ENCODE data around the gene FGF14.

Gene FGF14

DNA sequence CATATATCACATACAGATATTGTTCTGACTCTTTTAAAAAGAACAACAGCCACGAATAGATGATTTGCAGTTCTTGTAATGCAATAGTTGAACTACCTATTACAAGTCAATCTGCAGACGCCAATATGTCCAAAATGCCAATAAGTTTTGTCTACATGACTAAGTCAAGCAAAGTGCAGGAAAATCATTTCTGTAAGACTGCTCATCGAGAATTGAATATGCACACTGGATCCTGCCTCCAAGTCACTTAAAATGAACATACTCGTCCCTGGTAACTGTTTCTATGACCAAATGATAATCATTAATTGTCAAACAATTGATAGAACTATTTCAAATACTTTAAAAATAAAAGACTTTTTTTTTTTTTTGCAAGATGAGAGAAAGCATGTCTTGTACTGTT, 573.7 kb downstream of the FGF14 start:
- no peak for TF ChIP-seq Cebpa-rat (IDR thresholded peaks at IDR 0.05)
- Histone ChIP-seq H3K27ac (no peak overlapping the region), H3K4me3 (no peak overlapping the region), H3K9ac (no peak overlapping the region), H3K36me3 (no peaks in the 10 kb centered on the region), H3K9me3 (no peaks in the 10 kb centered on the region), H3K4me2 (no peak overlapping the region), H4K20me1 (no peaks in the 10 kb centered on the region), H3K27me3 (no peaks in the 10 kb centered on the region), H3K4me1 (no peaks in the 10 kb centered on the region)

DNA sequence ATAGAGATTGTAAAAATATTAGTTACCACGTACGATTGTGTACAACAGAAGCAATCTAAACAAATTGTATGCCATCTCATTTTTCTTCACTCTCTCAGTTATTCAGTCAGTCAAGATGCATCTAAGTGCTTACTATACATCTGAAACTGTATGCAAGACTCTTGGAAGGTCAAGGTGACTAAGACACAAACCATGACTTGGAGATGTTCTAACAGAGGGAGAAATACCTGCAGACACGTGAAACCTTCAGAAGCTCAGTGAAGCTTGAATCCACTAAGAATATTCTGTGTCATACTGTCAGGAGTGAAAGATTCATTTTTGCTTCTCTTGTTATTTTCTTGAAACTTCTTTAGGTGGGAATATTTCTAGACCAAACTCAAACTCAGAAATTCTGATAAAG, 584.0 kb downstream of the FGF14 start:
- H3K27ac ChIP-seq: no peak overlapping the region
- H3K36me3 ChIP-seq: no peaks in the 10 kb centered on the region
- no peak overlapping the region for H3K4me2 ChIP-seq
- no peaks in the 10 kb centered on the region for H3K27me3 ChIP-seq
- no peak overlapping the region for H3K4me3 ChIP-seq
- H3K9me3 ChIP-seq: no peaks in the 10 kb centered on the region
- H3K9ac ChIP-seq: no peak overlapping the region
- H3K4me1 ChIP-seq: no peaks in the 10 kb centered on the region
- no peak for TF ChIP-seq Cebpa-rat (IDR thresholded peaks at IDR 0.05)
- no peaks in the 10 kb centered on the region for H4K20me1 ChIP-seq

DNA sequence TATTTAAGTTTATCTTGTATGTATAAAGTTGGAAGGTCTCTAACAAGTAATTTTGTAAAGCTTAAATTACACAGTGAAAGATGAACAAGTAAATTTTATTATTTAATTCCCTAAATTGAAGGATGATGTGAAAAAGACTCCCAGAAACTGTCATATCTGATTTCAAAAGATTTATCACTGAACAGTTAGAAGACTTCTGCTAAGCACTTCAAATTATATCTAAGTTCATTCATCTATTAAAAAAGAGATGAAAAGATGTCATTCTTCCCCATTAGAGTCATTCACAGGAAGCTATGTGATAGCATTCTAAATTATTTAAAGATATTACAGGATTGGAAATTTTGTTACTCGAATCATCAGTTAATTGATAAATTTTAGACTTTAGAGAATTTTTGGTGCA, 590.0 kb downstream of the FGF14 start:
- no peak overlapping the region for H3K4me2 ChIP-seq
- no peak overlapping the region for H3K4me3 ChIP-seq
- no peaks in the 10 kb centered on the region for H3K27me3 ChIP-seq
- H3K9ac ChIP-seq: no peak overlapping the region
- no peaks in the 10 kb centered on the region for H3K9me3 ChIP-seq
- no peak for TF ChIP-seq Cebpa-rat (IDR thresholded peaks at IDR 0.05)
- H3K36me3 ChIP-seq: no peaks in the 10 kb centered on the region
- H4K20me1 ChIP-seq: no peaks in the 10 kb centered on the region
- no peaks in the 10 kb centered on the region for H3K4me1 ChIP-seq
- H3K27ac ChIP-seq: no peak overlapping the region

DNA sequence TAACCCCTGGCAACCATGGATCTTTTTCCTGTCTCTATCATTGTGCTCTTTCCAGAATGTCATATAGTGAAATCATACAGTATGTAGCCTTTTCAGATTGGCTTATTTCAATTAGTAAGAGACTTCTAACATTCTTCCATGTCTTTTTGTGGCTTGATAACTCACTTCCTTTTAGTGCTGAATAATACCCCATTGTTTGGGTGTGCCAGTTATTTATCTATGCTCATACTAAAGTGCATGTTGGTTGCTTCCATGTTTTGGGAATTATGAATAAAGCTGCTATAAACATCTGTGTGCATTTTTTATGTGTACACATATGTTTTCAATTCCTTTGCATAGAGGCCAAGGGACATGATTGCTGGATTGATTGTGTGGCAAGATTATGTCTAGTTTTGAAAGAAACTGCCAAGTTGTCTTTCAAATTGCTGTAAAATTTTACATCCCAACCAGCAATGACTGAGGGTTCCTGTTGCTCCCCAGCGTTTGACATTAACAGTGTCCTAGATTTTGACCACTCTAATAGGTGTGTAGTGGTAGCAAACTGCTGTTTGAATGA, 590.5 kb downstream of the FGF14 start:
- H3K4me3 ChIP-seq: no peak overlapping the region
- no peaks in the 10 kb centered on the region for H3K27me3 ChIP-seq
- H3K4me2 ChIP-seq: no peak overlapping the region
- no peaks in the 10 kb centered on the region for H4K20me1 ChIP-seq
- no peaks in the 10 kb centered on the region for H3K4me1 ChIP-seq
- no peaks in the 10 kb centered on the region for H3K9me3 ChIP-seq
- no peaks in the 10 kb centered on the region for H3K36me3 ChIP-seq
- H3K9ac ChIP-seq: no peak overlapping the region
- H3K27ac ChIP-seq: no peak overlapping the region
- TF ChIP-seq Cebpa-rat (IDR thresholded peaks at IDR 0.05): no peak

DNA sequence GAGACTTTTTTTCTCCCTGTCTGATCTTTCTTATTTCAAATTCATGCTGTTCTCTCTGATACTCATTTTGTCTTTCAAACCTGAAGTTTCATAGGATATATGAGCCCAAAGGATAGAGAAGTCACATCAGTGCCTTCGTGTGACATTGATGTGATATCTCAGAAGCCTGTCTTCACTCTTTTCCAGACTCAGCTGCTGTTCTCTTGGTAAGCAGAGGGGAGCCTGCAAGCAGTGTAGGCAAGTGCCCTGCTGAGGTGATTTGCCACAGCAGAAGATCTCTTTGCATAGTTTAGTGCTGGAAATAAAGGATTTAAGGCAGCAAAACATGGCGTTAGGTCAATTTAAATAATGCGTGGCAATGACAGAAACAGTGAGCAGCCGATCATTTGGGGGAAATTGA, 602.7 kb downstream of the FGF14 start:
- H3K4me2 ChIP-seq: no peak overlapping the region
- no peaks in the 10 kb centered on the region for H3K36me3 ChIP-seq
- H3K27me3 ChIP-seq: no peaks in the 10 kb centered on the region
- H3K9me3 ChIP-seq: no peaks in the 10 kb centered on the region
- TF ChIP-seq Cebpa-rat (IDR thresholded peaks at IDR 0.05): no peak
- H3K4me3 ChIP-seq: no peak overlapping the region
- H3K9ac ChIP-seq: no peak overlapping the region
- H4K20me1 ChIP-seq: no peaks in the 10 kb centered on the region
- no peak overlapping the region for H3K27ac ChIP-seq
- H3K4me1 ChIP-seq: no peaks in the 10 kb centered on the region

DNA sequence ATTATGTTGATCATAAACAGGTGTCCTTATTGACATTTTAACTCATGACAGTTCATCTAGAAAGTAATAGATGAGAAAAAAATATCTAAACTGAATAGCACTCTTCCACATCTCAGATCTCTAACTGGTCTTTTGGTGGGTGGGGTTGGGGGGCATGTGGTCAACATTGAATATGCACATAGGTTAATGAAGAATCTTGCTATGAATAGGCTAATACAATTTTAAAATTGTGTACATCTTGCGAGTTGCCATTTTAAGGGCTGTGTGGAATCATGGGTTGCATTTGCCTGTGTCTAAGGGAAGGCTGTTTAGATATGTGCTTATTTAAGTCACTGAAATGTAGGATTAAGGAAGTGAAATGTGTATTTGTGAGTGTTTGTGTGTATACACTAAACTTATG, 603.4 kb downstream of the FGF14 start:
- no peaks in the 10 kb centered on the region for H3K36me3 ChIP-seq
- H3K4me1 ChIP-seq: no peaks in the 10 kb centered on the region
- H3K27me3 ChIP-seq: no peaks in the 10 kb centered on the region
- H3K27ac ChIP-seq: no peak overlapping the region
- no peak overlapping the region for H3K4me3 ChIP-seq
- H3K9me3 ChIP-seq: no peaks in the 10 kb centered on the region
- no peaks in the 10 kb centered on the region for H4K20me1 ChIP-seq
- no peak overlapping the region for H3K4me2 ChIP-seq
- TF ChIP-seq Cebpa-rat (IDR thresholded peaks at IDR 0.05): no peak
- H3K9ac ChIP-seq: no peak overlapping the region

DNA sequence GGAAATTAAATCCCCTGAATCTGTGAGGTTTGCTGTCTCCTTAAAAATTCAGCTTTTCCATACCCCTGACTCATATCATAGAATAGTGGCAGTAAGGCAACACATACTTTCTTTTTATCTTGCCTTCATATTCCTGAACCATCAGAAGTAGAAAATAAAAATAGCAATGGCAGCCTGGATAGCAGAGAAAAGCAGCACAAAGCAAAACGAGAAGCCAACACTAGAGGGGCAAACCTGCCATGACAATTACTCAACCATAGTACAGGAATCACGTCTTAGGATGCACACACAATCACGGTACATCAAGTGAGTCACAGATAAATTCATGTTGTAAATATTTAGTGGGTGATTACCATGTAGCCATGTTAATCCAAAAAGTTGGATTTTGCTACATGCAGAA, 606.4 kb downstream of the FGF14 start:
- Histone ChIP-seq H3K9me3 (no peaks in the 10 kb centered on the region), H3K4me1 (no peaks in the 10 kb centered on the region), H3K36me3 (no peaks in the 10 kb centered on the region), H3K4me3 (no peak overlapping the region), H3K27ac (no peak overlapping the region), H3K4me2 (no peak overlapping the region), H4K20me1 (no peaks in the 10 kb centered on the region), H3K9ac (no peak overlapping the region), H3K27me3 (no peaks in the 10 kb centered on the region)
- TF ChIP-seq Cebpa-rat (IDR thresholded peaks at IDR 0.05): no peak

DNA sequence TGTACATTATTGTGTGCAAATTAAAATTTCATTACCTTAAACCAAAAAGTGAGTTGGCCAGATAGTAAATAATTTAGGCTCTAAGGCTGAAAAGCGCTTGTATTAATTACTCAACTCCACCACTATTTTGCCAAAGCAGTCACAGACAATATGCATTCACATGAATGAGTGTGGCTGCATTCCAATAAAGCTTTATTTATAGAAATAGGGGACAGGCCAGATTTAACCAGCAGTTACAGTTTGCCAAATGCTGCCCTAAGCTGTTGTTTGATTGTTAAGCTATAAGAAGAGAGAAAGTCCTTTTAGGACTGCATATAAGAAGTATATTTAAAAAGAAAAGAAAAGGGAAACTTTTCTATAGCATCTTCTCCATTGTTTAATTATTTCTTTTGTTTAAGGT, 606.8 kb downstream of the FGF14 start:
- Histone ChIP-seq H3K27me3 (no peaks in the 10 kb centered on the region), H3K4me2 (no peak overlapping the region), H4K20me1 (no peaks in the 10 kb centered on the region), H3K4me1 (no peaks in the 10 kb centered on the region), H3K27ac (no peak overlapping the region), H3K9me3 (no peaks in the 10 kb centered on the region), H3K36me3 (no peaks in the 10 kb centered on the region), H3K4me3 (no peak overlapping the region), H3K9ac (no peak overlapping the region)
- no peak for TF ChIP-seq Cebpa-rat (IDR thresholded peaks at IDR 0.05)

DNA sequence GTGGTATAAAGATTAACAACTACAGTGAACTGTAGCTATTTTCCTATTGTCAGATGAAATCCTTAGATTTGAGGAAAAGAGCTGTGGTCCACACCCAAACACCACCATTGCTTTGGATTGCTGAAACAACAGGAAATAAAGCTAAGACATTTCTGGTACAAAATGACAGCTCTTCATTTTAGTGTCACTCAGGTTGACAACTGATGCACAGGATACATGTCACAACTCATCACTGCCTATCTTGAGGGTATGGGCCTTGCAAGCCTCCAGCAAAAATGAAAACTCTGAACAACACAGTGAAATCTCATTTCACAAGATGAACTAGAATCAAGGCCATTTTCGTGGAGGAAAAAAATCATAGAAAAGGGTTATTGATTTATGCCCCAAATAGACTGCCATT, 609.7 kb downstream of the FGF14 start:
- no peak for TF ChIP-seq Cebpa-rat (IDR thresholded peaks at IDR 0.05)
- Histone ChIP-seq H3K4me2 (no peak overlapping the region), H3K36me3 (no peaks in the 10 kb centered on the region), H3K9me3 (no peaks in the 10 kb centered on the region), H4K20me1 (no peaks in the 10 kb centered on the region), H3K4me1 (no peaks in the 10 kb centered on the region), H3K9ac (no peak overlapping the region), H3K4me3 (no peak overlapping the region), H3K27me3 (no peaks in the 10 kb centered on the region), H3K27ac (no peak overlapping the region)

DNA sequence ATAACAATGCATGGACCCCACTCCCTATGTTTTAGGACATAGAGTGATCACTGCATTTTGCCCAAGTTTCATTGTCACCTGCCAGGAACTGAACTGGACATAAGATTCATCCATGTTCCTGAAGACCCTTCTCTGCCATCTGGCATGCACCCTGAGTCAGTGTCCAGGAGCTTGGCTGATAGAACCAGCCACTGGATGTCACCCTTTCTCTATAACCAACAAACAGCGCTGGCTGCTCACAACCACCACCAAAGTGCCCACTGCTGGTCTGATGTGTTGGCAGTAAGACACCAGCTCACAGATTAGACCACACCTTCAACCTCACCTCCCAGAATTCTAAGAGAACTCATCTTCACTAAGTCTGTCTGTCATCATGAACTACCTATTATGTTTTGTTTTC, 616.0 kb downstream of the FGF14 start:
- no peak overlapping the region for H3K27ac ChIP-seq
- H3K27me3 ChIP-seq: no peaks in the 10 kb centered on the region
- H3K4me3 ChIP-seq: no peak overlapping the region
- H3K36me3 ChIP-seq: no peaks in the 10 kb centered on the region
- no peak for TF ChIP-seq Cebpa-rat (IDR thresholded peaks at IDR 0.05)
- H3K9ac ChIP-seq: no peak overlapping the region
- H3K4me1 ChIP-seq: no peaks in the 10 kb centered on the region
- no peaks in the 10 kb centered on the region for H4K20me1 ChIP-seq
- no peak overlapping the region for H3K4me2 ChIP-seq
- no peaks in the 10 kb centered on the region for H3K9me3 ChIP-seq

DNA sequence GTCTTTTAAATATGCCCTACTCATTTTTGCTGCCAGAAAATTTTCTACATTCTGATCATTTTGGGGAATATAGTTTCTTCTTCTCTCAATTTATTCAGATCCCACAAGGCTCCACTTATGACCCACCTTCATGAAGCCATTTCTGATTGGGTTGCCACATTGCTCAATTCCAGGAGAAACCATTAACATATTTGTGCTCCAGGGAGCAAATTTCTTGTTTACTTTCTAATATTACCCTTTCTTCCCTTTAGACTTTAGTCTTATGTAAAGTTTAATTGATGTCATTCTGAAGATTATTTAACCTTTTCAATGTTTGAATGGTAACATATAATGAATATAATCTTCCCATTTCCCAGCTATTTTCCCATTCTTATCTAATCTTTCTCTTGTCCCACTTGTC, 617.5 kb downstream of the FGF14 start:
- Histone ChIP-seq H3K9me3 (no peaks in the 10 kb centered on the region), H3K27ac (no peak overlapping the region), H3K9ac (no peak overlapping the region), H4K20me1 (no peaks in the 10 kb centered on the region), H3K4me3 (no peak overlapping the region), H3K36me3 (no peaks in the 10 kb centered on the region), H3K4me1 (no peaks in the 10 kb centered on the region), H3K27me3 (no peaks in the 10 kb centered on the region), H3K4me2 (no peak overlapping the region)
- TF ChIP-seq Cebpa-rat (IDR thresholded peaks at IDR 0.05): no peak

Data from BLaER1 (cell line).